IPS DF 19.7 (cell line): ENCODE measurements around the gene SNX10.

Experiments used
- DNase-seq: peaks from one replicate; pipeline ENCODE4 v3.0.0-alpha.2; 2013; ENCODE audit warnings: low read depth, low spot score

SNX10 gene

DNA sequence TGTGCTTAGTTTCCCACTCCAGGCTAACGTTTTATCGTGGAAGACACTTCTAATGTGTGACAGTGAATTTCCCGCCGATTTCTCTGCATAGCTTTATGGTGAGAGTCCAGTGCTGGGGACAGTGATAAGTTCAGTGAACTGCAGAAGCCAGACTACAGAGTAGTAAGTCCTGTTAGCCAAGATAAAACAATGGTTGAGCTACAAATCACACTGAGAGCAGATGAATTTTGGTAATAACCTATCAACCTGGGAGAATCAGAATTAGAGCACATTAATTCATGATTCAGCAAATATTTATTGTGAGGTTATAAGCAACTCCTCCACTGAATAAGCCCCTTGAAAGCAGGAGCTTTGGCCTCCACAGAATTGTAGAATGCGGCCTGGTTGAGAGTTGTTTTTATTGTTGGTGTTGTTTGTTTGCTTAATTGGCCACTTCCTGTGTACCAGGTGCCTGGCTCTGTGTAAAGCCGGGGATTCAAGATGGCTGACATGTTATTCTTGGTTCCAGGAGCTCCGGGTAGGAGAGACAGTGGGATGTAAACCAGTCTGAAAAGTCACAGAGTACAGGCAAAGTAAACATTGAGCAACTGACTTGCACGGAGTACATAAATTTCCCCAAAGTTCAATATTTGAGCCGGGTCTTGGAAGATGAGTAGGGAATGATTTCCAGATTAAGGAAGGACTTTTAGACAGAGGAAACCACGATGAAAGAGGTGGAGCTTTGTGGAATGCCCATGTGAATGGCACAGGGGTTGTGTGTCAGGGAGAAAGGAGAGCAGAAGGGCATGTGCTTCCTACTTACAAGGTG is 112.7 kb downstream of the SNX10 start:
- DNase-seq: no peak

- DNase-seq: no peak
These were observed 114.8 kb downstream of the SNX10 start for GRCh38 chr7:26406433-26406832.

GRCh38 chr7:26409661-26410547 is 118.2 kb downstream of the SNX10 start:
- no peak for DNase-seq

DNA sequence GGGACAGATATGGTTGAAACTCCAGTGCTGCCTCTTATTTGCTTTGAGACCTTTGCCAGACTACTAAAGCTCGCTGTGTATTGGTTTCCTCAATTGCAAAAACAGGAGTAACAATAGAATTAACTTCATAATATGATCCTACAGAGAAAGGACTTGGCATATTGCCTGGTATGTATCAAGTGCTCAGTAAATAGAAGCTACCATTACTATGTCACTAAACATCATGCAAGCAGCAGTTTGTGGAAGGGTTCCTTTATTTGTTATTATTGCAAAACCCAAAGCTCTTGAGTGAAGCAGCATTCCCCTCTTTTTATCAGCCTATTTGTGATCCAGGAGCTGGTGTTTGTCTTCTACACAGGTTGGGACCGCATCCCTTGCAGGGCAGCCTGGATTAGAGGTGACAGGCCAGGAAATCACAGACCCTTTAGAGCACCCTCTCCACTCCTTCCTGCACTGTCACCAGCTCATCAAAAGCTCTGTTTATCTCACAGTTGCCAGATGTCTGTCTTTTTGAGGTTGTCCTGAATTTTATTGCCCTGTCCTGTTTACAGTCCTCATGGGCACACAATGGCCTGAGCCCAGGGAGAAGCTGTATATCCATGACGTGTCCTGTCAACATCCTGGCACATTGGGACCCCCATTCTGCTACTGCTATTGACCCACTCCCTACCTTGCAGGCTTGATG is 121.5 kb downstream of the SNX10 start:
- DNase-seq: no peak

DNA sequence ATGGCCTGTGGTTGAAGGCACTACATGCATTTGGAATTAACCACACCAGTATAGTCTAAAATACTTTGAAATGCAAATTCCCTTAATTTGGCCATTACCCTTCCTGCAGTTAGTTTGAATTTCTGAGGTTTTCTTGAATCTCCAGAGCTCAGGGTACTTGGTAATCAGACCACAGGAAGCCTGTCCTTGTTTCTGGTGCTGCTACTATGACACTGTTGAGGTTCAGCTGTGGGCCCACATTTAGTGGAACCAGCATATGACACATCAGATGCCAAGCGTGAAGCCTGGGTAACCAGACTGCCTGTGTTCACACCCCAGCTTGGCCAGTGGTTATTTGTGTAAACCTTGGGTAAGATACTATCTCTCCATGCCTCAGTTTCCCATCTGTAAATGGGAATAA is 124.3 kb downstream of the SNX10 start:
- no peak for DNase-seq

GRCh38 chr7:26417911-26418413 is 126.3 kb downstream of the SNX10 start:
- DNase-seq: no peak

DNA sequence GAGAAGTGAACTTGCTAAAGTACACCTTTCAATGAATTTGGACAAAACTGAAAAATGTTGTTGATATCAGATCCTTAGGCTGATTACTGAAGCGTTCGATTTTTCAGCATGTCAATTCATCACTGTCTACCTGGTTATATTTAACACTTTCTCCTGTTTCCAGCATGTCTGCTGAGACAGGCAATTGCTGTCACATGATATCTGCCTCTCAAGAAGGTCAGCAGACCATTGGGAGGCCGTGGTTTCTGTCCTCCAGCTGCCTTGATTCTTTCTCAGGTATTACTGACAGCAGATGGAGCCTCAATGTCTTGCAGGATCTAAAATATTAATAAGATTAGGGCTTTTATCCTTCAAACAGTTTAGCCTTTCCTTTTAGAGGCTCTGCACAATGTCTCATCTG is 127.5 kb downstream of the SNX10 start:
- no peak for DNase-seq

DNA sequence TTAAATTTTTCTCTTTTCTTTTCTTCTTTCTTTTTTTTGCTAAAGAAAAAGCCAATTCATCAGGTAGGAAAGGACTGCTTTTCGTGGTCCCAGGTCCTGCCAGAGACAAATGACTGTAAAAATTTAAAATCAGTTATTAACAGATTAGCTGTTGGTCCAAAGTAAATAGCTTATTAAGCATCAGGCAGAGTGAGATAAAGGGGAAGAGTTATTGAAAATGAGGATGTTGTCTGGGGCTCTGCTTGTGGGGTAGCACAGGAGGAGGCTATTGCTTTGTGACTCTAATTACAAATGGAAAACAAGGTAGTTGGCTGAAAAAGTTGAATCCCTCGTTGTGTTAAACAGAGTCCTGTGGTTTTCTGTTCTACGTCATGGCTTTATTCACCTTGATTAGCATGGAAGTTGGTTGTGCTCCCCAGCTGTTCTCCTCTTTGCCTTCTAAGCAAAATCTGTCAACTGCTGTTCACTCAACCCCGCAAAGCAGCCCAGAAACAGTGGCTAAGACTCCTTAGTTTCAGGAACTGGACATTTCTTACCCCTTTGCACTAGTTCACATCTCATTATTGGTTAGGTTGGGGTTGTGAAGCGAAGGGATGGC is 128.9 kb downstream of the SNX10 start:
- DNase-seq: no peak

DNA sequence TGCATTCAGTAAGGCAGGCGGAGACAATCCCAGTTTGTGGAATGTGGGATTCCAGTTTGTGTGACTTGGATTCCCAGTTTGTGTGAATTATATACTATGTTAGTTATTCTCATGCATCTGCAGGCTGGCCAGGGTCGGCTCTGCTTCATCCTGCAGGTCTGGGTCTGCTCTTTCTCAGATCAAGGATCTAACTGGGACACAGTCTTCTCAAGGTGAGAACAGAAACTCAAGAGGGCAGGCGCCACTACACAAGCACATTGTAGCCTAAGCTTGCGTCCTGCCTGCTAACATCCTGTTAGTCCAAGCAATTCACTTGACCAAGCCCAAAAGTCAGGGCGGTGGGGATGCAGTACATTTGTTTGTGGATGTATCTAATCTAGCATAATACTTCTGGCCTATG is 131.1 kb downstream of the SNX10 start:
- DNase-seq: no peak

DNA sequence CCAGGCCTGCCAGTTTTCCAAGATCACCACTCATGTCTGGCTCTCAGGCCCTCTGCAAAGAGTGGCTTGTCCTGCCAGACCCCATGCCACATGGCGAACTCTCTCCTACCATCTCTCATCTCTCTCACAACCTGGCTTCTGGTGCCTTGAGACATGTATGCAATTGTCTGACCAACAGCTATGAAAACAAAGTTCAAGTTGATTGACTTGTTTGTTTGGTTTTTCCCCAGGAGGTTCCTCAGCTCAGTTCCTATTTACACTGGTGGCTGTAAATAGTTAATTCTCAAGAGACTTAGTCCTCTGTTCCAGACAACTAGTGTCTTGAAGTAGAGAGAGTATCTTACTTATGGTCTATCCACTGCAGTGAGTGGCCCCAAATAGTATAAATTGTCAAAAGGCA is 131.8 kb downstream of the SNX10 start:
- no peak for DNase-seq
